Measurements from ENCODE around the gene CREB1. TPM values are rescaled to one million over a fixed set of nuclear protein-coding genes. Genes with fewer than 3 reads are reported as not detected.

CREB1 gene
- total and polyA plus RNA-seq, 9 of the 15 experiments (the other 6 are each of a cell fraction or from before 2014, with no cell fraction given), result 8.9 to 51.3 (median 19.5) TPM

- TF ChIP-seq ZBTB11 (CRISPR knock-in tag; IDR thresholded peaks at IDR 0.05) (peak in 1 of 3 experiments; percentile 69; a peak in 2 of 6 replicates), RBBP5 (IDR thresholded peaks at IDR 0.05; ENCODE audit: borderline replicate concordance, insufficient read depth, low read length, poor library complexity, severe bottlenecking) (peak; percentile 58), ARID4B (CRISPR knock-in tag; IDR thresholded peaks at IDR 0.05) (peak; percentile 55; the same call in 1 of the 2 replicates), MECOM (CRISPR knock-in tag; IDR thresholded peaks at IDR 0.05) (no peak), ARID1B (IDR thresholded peaks at IDR 0.05) (0 out of 2 replicates have a peak, but pooled peaks have one; percentile 36), ZNF197 (CRISPR knock-in tag; IDR thresholded peaks at IDR 0.05; ENCODE audit: low read depth) (no peak), POLR2A (conservative IDR thresholded peaks at IDR 0.05) (peak; percentile 92), ATF6 (CRISPR knock-in tag; IDR thresholded peaks at IDR 0.05) (peak; percentile 79; the same call in 1 of the 2 replicates), PHF8 (IDR thresholded peaks at IDR 0.05; ENCODE audit: borderline replicate concordance, low read length) (peak; percentile 57; the same call in 1 of the 2 replicates), SAP30 (IDR thresholded peaks at IDR 0.05; ENCODE audit: borderline replicate concordance, insufficient read depth, low read depth, low read length, poor library complexity, severe bottlenecking) (peak; percentile 25), UBTF (IDR thresholded peaks at IDR 0.05; ENCODE audit: borderline replicate concordance in 1 of 2, low read depth in 2 of 2, low read length in 2 of 2) (peak; percentile 24 to 49; a peak in 2 of 4 replicates)
These were observed at the start of gene CREB1 (continued) for GRCh38 chr2:207529330-207530159.

All from K562 (cell line).